IMR-90 (cell line): ENCODE data around the gene NFKBIA.

Source experiments
- BHLHE40 ChIP-seq: fragments of 150-350 bp; IDR thresholded peaks from 2 replicates; pipeline ENCODE4 v1.6.1; 2016; ENCODE audit warnings: mild to moderate bottlenecking, low read depth, low read length
- CTCF ChIP-seq: conservative IDR thresholded peaks from 2 replicates; pipeline ENCODE4 v1.5.1; 2012; ENCODE audit warnings: mild to moderate bottlenecking, low read depth, low read length, improper control_type of control experiment
- FOS ChIP-seq: fragments of 150-350 bp; IDR thresholded peaks from 2 replicates; pipeline ENCODE4 v1.6.1; 2016; ENCODE audit warnings: low read depth, low read length
- RCOR1 ChIP-seq: IDR thresholded peaks from 2 replicates; pipeline ENCODE4 v1.6.1; 2012; ENCODE audit warnings: mild to moderate bottlenecking, low read length, improper control_type of control experiment; ENCODE audit not compliant: insufficient replicate concordance

- TF ChIP-seq CTCF (no peak), BHLHE40 (no peak), RCOR1 (no peak), FOS (no peak)
Observed at GRCh38 chr14:35400648-35401421, 3.7 kb downstream of the NFKBIA start.
